Stimulated activated CD4-positive, alpha-beta T cell treated with anti-CD3 and anti-CD28 coated beads, Interleukin-4, amount 100 ng/mL, for 4 hours (primary cell): ENCODE data around the gene EPS15.
"Not testable (repeated sequence)": the region's sequence is repeated elsewhere in the genome, so short reads cannot be mapped to it uniquely, and the experiment has no call there.

Experiments
- DNase-seq, 2 experiments: peaks; one replicate each; pipeline ENCODE4 v3.0.0-alpha.2; 2020

EPS15 gene

GRCh38 chr1:51328926-51329325 lies 190.1 kb downstream of the EPS15 start:
- DNase-seq = no peak

GRCh38 chr1:51328279-51328678 lies 190.8 kb downstream of the EPS15 start:
- DNase-seq = no peak

- no peak for DNase-seq
Measured at GRCh38 chr1:51327386-51327785, 191.7 kb downstream of the EPS15 start.

- no peak for DNase-seq
Measured at GRCh38 chr1:51326839-51327238, 192.2 kb downstream of the EPS15 start.

- no peak for DNase-seq
Measured at GRCh38 chr1:51325878-51326755, 192.9 kb downstream of the EPS15 start.

- DNase-seq = no peak
Measured at GRCh38 chr1:51325391-51325790, 193.7 kb downstream of the EPS15 start.

GRCh38 chr1:51325011-51325385 lies 194.1 kb downstream of the EPS15 start:
- not testable (repeated sequence) for DNase-seq

- no peak for DNase-seq
Measured at GRCh38 chr1:51324251-51325010, 194.6 kb downstream of the EPS15 start.

- no peak for DNase-seq
Measured at GRCh38 chr1:51323778-51324177, 195.3 kb downstream of the EPS15 start.

GRCh38 chr1:51322417-51323101 lies 196.5 kb downstream of the EPS15 start:
- DNase-seq = no peak

GRCh38 chr1:51321924-51322280 lies 197.2 kb downstream of the EPS15 start:
- DNase-seq = no peak

GRCh38 chr1:51320967-51321923 lies 197.8 kb downstream of the EPS15 start:
- no peak for DNase-seq

- DNase-seq = no peak
Measured at GRCh38 chr1:51317798-51318197, 201.3 kb downstream of the EPS15 start.

GRCh38 chr1:51316846-51317120 lies 202.3 kb downstream of the EPS15 start:
- no peak for DNase-seq

- DNase-seq = no peak
Measured at GRCh38 chr1:51316113-51316845, 202.8 kb downstream of the EPS15 start.

- DNase-seq = no peak
Measured at GRCh38 chr1:51314974-51315373, 204.1 kb downstream of the EPS15 start.

GRCh38 chr1:51313961-51314777 lies 204.9 kb downstream of the EPS15 start:
- DNase-seq = no peak

GRCh38 chr1:51313268-51313852 lies 205.7 kb downstream of the EPS15 start:
- no peak for DNase-seq

GRCh38 chr1:51312718-51313117 lies 206.3 kb downstream of the EPS15 start:
- no peak for DNase-seq

GRCh38 chr1:51311826-51312225 lies 207.2 kb downstream of the EPS15 start:
- DNase-seq = no peak
